Stimulated activated CD8-positive, alpha-beta memory T cell treated with anti-CD3 and anti-CD28 coated beads, Interleukin-15, amount 100 ng/mL, for 4 hours (primary cell): ENCODE measurements around the gene RPS15A.
"Not testable (repeated sequence)": the region's sequence is repeated elsewhere in the genome, so short reads cannot be mapped to it uniquely, and the experiment has no call there.

Experiments used
- DNase-seq, 2 donors: peaks; one replicate each; pipeline ENCODE4 v3.0.0-alpha.2; 2020; ENCODE audit warnings: low read depth in 2 of 2

The RPS15A gene

DNA sequence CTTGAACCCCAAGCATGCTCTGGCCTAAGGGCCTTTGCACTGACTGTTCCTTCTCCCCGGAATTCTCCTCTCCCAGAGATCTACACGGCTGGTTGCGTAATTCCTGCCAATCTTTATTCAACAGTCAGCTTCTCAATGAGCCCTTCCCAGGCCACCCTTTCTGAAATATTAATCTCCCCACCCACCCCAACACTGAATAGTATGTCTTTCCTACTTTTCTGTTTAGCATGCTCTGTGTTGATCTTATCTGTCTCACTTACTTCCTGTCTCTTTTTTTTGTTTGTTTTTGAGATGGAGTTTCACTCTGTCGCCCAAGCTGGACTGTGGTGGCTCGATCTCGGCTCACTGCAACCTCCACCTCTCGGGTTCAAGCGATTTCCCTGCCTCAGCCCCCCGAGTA, 33.5 kb downstream of the RPS15A start:
- DNase-seq = not testable (repeated sequence)

- not testable (repeated sequence) for DNase-seq
Observed at GRCh38 chr16:18742870-18743269, 47.3 kb downstream of the RPS15A start.

DNA sequence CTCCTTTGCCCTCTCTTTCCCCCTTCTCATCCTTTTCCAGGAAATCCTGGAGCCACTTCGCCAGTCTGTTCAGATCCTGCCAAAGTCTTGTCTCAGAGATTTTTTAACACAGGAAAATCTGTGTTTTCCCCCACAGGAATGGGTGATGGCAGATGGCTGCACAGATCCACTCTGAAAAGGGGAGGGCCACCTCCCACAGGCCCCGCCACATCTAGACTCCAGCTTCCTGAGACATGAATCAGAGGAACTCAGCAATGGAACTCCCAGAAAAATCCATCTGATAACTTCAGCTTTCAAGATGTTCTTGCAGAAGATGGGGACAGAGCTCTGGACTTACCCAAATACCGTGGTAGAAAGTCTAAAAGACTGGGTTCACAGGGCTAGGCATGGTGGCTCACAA, 50.1 kb downstream of the RPS15A start:
- DNase-seq = not testable (repeated sequence)

GRCh38 chr16:18738768-18739167, 51.4 kb downstream of the RPS15A start:
- not testable (repeated sequence) for DNase-seq

DNA sequence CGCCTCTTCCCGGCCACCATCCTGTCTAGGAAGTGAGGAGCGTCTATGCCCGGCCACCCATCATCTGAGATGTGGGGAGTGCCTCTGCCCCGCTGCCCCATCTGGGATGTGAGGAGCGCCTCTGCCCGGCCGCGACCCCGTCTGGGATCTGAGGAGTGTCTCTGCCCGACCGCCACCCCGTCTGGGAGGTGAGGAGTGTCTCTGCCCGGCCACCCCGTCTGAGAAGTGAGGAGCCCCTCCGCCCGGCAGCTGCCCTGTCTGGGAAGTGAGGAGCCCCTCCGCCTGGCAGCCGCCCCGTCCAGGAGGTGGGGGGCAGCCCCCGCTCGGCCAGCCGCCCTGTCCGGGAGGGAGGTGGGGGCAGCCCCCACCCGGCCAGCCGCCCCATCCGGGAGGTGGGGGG, 55.9 kb downstream of the RPS15A start:
- not testable (repeated sequence) for DNase-seq
